ENCODE results near the gene PHACTR2.

DNA sequence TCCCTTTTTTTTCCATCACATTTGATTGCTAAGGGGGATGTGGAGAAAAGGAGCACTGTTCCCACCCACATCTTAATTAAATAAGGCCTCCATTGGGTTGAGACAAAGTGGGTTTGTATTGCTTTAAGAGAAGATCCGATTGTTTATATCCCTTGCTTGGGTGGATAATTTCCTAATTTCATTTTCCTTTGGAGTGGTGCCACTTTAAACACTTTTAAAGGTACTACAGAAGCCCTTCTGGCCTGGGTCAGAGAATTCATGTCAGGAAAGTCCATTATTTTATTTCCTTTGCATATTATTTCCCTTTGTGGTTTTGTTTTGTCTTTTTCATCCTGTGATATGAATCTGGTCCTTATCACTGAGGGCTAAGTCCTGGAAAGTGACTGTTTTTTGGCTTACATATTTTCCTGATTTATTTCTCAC, 56.9 kb downstream of the PHACTR2 start:
- TF ChIP-seq, protein P1, sequence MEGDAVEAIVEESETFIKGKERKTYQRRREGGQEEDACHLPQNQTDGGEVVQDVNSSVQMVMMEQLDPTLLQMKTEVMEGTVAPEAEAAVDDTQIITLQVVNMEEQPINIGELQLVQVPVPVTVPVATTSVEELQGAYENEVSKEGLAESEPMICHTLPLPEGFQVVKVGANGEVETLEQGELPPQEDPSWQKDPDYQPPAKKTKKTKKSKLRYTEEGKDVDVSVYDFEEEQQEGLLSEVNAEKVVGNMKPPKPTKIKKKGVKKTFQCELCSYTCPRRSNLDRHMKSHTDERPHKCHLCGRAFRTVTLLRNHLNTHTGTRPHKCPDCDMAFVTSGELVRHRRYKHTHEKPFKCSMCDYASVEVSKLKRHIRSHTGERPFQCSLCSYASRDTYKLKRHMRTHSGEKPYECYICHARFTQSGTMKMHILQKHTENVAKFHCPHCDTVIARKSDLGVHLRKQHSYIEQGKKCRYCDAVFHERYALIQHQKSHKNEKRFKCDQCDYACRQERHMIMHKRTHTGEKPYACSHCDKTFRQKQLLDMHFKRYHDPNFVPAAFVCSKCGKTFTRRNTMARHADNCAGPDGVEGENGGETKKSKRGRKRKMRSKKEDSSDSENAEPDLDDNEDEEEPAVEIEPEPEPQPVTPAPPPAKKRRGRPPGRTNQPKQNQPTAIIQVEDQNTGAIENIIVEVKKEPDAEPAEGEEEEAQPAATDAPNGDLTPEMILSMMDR (IDR thresholded peaks at IDR 0.05), result no peak
- no peak for TF ChIP-seq POLR2A (IDR thresholded peaks at IDR 0.05)

Data from thyroid gland (tissue), 4 donors.